Gastroesophageal sphincter (tissue), 3 donors: ENCODE results near the gene ADRM1.

Source experiments
- CTCF ChIP-seq, 4 experiments: fragments of 200-600 bp in 2 of 4; fragments of 450-650 bp in 2 of 4; sonication (generic) in 1 of 4; IDR thresholded peaks; one replicate each; pipeline ENCODE4 v1.5.1; 2017 to 2019; ENCODE audit warnings: antibody characterized with exemption in 4 of 4, mild to moderate bottlenecking in 2 of 4, moderate library complexity in 2 of 4
- EP300 ChIP-seq: sonication (generic); formaldehyde crosslinking; IDR thresholded peaks from one replicate; pipeline ENCODE4 v1.6.1; 2017; ENCODE audit warnings: antibody characterized with exemption, mild to moderate bottlenecking
- POLR2A ChIP-seq, 2 donors: fragments of 450-650 bp; IDR thresholded peaks; one replicate each; pipeline ENCODE4 v1.6.1; 2017; ENCODE audit warnings: antibody characterized with exemption in 2 of 2, mild to moderate bottlenecking in 2 of 2, moderate library complexity in 1 of 2

DNA sequence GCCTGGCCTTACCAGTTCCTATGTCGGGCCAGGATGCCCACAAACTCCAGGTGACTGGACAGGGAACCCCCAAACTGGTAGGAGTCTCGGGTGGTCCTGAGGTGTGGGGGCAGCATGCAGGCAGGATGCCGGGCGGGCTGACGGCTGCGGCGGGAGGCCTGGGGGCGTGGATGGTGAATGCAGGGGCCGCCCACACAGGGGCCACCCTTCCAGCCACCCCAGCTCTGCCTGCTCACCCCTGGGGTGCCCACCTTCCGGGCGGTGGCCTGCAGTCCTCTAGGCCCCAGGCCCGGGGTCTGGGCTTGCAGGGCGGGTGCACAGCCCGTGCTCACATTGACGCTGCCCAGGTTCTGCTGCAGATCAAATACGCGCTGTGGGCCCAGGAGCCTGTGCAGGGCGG lies 8.4 kb downstream of the ADRM1 start:
- TF ChIP-seq POLR2A (IDR thresholded peaks at IDR 0.05) (no peak), CTCF (IDR thresholded peaks at IDR 0.05) (no peak), EP300 (no peak)
